SKM-1 (cell line): Measurements from ENCODE around the gene DUSP7.
"Not testable (repeated sequence)": the region's sequence is repeated elsewhere in the genome, so short reads cannot be mapped to it uniquely, and the experiment has no call there.

Experiments used
- DNase-seq: peaks from one replicate; lab custom pipeline; 2025; ENCODE audit not compliant: unreplicated experiment; lab: John Stamatoyannopoulos, UW

The DUSP7 gene

GRCh38 chr3:52050571-52050970 lies 5.8 kb downstream of the DUSP7 start:
- no peak for DNase-seq

- DNase-seq: no peak
These were observed 6.9 kb downstream of the DUSP7 start for GRCh38 chr3:52049503-52049902.

GRCh38 chr3:52047295-52047960 lies 8.9 kb downstream of the DUSP7 start:
- DNase-seq: no peak

- DNase-seq: no peak
These were observed 9.5 kb downstream of the DUSP7 start for GRCh38 chr3:52046902-52047239.

GRCh38 chr3:52046186-52046901 lies 10.0 kb downstream of the DUSP7 start:
- DNase-seq: no peak

- no peak for DNase-seq
These were observed 11.3 kb downstream of the DUSP7 start for GRCh38 chr3:52044869-52045619.

GRCh38 chr3:52043750-52044149 lies 12.6 kb downstream of the DUSP7 start:
- DNase-seq: no peak

- not testable (repeated sequence) for DNase-seq
These were observed 13.3 kb downstream of the DUSP7 start for GRCh38 chr3:52043039-52043438.

GRCh38 chr3:52041118-52041731 lies 15.1 kb downstream of the DUSP7 start:
- DNase-seq: no peak

- no peak for DNase-seq
These were observed 15.8 kb downstream of the DUSP7 start for GRCh38 chr3:52040600-52040999.

GRCh38 chr3:52039846-52040245 lies 16.5 kb downstream of the DUSP7 start:
- no peak for DNase-seq

- DNase-seq: no peak
These were observed 16.9 kb downstream of the DUSP7 start for GRCh38 chr3:52039426-52039825.

- DNase-seq: no peak
These were observed 18.1 kb downstream of the DUSP7 start for GRCh38 chr3:52038227-52038626.

- no peak for DNase-seq
These were observed 19.1 kb downstream of the DUSP7 start for GRCh38 chr3:52037291-52037690.

- no peak for DNase-seq
These were observed 19.5 kb downstream of the DUSP7 start for GRCh38 chr3:52036829-52037228.

- no peak for DNase-seq
These were observed 20.1 kb downstream of the DUSP7 start for GRCh38 chr3:52036222-52036694.

- no peak for DNase-seq
These were observed 21.7 kb downstream of the DUSP7 start for GRCh38 chr3:52034651-52035050.

GRCh38 chr3:52034212-52034611 lies 22.2 kb downstream of the DUSP7 start:
- no peak for DNase-seq

GRCh38 chr3:52033748-52034147 lies 22.6 kb downstream of the DUSP7 start:
- not testable (repeated sequence) for DNase-seq

- no peak for DNase-seq
These were observed 23.5 kb downstream of the DUSP7 start for GRCh38 chr3:52032702-52033408.

GRCh38 chr3:52031896-52032295 lies 24.5 kb downstream of the DUSP7 start:
- no peak for DNase-seq
